Stimulated activated CD4-positive, alpha-beta T cell treated with anti-CD3 and anti-CD28 coated beads, TNF-alpha, amount 100 ng/mL, for 4 hours (primary cell): ENCODE results near the gene TMEM258.
A peak's percentile ranks its signal among the peaks of the same experiment; 100 is the strongest.

Experiments
- DNase-seq, 3 experiments: peaks; one replicate each; pipeline ENCODE4 v3.0.0-alpha.2; 2020; ENCODE audit warnings: low read depth in 3 of 3

The TMEM258 gene

DNA sequence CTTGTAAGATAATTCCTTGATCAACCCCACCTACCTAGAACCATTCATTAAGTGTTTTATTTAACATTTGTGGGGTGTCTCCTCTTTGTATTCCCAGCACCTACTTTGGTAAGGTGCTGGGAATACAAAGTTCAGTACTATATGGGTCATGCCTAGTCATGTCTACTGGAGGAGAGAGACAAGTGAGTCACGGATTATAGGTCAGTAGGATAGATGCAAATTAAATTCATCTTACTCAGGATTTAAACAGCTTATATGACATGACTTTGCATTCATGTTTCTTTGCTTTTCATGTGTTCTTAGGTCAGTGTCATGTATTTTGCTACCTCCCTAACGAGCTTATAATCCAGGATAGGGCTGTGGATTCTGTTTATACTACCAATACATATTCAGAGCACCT lies 27.8 kb upstream of the TMEM258 start:
- DNase-seq, result no peak

DNA sequence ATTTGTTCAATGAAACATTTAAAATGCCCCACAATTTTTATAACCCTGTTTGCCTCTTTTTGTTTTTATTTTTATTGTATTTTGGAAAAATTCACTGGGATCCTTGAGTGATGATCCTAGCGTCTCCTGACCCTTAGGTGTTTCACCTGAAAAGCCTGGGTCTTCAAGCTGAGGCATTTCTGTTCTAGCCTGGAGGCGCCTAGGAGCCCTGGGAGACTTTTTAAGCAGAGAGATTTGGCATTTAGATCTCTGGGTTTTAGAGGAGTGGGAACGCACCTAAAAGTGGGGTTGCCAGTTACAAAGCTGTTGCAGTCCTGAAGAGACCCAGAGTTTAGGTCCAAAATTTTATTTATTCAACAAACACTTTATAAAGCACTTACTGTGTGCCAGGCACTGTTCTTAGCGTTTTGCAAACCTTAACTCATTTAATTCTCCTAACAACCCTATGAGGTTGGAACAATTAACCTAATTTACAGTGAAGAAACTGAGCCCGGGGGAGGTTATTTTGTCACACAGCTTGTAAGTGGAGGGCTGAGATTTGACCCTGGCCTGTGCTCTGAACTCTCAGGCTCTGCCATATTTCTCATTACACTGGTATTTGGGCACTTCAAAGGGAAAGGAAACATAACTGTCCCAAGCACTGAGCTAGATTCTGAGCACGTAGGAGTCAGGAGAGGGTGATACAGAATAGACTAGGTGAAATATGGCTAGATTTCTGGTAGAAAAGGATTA lies 25.2 kb upstream of the TMEM258 start:
- no peak for DNase-seq

DNA sequence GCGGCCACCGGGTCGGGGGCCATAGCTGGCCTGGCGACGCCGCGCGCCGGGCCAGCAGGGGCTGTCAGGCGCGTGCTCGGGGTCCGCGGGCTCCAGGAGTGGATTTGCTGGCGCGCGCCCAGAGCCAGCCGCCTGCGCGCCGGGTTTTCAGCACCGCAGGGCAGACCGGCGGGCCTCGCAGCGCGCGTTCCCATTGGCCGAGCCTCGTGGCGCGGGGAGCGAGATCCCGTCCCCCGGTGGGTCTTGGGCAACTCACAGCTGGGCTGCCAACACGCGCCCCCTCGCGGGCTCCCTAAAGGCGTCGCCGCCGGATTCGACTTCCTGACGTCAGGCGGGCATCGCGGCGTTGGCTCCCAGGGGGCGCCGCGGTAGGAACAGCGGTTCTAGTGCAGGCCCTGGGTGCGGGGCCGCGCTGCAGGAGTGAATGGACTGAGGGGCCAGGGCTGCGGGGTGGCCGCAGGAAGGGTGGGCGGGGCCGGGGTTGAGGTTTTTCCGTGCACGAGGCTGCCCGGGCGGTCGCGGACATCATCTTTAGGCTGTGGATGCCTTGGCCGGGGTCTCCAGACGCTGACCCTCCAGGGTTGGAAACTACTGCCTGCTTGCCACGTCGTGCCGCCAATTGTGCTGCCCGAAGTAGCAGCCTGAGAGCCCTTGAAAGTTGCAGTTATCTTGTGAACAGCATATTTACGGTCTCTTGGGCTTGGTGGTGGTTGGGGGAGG lies 24.5 kb upstream of the TMEM258 start, which contains the start of gene FADS1:
Gene FADS1 (minus strand): TSS at position 268 of the 720 bp plus-strand sequence. CDS start 74 bp downstream, at position 194.
- DNase-seq, result peak; percentile 40 to 55 (median 50)

DNA sequence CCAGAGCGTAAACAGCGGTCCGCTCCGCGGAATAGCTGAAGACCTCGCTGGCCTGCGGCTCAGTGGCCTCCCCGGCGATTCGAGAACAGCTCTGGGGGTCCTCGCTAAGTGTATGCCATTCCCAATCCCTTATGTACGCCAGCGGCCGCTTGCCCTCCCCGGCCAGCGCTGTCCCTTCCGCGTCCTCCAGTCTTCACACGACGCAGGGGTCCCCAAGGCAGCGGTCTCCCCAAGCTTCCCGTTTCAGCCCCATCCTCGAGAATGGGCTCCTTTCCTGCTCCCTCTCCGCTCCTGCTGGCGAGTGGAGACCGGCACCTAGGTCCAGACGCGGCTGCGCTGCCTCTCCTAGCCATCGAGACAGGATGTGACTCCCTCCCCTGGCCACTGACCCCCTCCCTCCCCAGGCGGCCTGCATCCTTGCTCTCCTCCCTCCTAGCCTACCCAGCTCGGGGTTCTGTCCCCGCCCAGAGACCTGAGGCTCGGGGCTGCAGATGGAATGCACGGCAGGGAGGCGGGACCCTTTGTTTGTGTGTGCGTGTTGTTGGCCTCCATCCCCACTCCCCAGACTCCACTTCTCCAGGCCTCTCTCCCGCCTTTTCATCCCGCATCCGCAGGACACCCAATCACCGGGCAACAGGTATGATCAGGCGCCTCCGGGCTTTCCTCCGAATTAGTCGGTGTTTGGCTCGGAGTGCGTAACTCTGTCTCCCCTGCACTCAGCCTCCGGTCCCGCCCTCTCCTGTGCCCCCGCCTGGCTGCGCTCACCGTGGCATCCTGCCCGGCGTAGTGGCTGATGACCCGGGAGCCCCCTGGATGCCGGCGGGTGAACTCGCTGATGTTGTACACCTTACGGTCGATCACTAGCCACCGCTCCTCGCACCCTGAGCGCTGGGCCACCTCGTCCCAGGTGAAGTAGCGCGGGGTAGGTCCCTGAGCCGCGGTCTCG lies 23.7 kb upstream of the TMEM258 start:
- peak in 2 of 3 experiments; percentile 28 to 31 for DNase-seq

DNA sequence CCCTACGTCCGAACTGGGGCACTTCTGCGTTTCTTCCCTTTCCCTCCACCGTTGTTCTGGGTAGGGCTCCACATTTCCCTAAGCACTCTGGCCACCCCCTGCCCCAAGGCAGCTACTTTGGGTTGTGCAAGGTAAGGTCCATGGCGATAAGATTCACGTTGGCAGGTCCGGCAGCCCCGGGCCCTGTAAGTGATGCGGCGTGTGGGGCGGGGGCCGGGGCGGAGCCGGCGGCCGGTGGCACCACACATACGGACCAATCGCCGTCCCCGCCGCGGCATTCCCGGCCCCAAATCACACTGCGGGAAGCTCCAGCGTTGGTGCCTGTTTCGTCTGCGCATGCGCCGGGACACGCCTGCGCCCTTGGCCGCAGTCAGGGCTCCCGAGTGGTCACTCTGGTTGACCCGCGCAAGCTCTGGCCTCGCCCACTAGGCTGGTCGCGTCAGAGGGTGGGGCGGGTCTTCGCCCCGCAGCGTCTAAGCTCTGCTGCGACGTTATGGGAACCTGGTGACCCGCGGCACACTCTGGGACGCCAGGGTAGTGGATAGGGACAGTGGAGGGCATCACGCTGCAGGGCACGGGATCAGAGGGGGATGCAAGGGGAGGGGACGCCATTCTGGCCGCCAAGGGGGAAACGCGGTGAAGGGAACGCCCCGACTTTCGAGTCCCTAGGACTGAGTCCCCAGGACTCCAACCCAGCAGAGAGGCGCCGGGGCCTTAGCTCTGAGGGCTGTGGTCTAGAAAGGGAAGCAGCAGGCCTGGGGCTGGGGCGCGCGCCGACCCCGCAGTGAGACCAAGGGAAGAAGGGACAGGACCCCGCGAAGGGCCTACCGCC lies 22.8 kb upstream of the TMEM258 start:
- DNase-seq, result peak in 1 of 3 experiments; percentile 26

DNA sequence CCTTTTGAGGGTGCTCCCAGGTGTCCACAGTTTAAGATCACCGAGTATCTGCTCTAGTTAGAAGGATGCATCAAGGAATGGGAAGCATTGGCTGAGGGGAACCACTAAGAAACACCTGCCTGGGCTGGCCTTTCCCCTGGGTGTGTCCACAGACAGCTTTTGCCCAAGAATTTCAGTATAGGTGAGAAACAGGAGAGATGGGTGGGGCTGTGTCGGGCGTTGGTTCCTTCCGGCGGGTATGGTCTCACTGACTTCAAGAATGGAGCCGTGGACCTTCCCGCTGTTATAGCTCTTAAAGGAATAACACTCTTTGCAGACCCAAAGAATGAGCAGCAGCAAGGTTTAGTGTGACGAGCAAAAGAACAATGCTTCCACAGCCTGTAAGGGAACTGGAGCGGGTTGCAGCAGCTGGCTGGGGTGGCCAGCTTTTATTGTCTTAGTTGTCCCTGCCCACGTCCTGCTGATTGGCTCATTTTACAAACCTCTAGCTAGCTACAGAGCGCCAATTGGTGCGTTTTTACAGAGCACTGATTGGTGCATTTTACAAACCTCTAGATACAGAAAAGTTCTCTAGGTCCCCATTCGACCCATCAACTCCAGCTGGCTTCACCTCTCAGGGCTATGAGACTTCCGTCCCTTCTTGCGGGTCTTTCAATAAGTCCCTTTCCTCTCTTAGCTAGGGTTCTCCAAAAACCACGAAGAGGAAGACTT lies 22.0 kb upstream of the TMEM258 start:
- no peak for DNase-seq

DNA sequence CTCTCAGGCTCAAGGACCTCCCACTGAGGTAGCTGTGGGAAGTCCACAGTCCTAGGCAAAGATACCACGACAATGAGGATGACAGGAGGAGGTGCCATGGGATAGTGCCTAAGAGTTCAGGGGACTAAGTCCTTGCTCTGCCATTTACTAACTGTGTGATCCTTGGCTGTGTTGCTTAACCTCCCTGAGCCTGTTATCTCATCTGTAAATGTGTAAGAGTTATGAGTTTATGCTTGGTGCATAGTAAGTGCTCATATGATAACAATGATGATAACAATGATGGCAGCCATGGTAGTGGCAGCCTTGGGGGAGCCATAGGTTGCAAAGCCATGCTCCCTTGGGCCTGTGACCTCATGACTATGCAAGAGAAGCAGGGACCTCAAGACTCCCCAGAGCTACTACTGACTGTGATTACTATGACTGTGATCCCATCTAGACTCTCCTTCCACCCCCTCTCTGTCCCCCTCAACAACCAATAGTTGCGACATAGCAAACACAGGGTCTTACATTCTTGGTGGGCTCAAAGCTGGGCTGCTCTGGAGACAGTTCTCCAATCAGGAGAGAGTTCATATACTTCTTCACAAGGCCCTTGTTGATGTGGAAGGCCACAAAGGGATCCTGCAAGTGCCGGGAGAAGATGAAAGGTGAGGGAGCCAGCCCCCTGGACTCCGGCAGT lies 20.5 kb upstream of the TMEM258 start:
- no peak for DNase-seq

DNA sequence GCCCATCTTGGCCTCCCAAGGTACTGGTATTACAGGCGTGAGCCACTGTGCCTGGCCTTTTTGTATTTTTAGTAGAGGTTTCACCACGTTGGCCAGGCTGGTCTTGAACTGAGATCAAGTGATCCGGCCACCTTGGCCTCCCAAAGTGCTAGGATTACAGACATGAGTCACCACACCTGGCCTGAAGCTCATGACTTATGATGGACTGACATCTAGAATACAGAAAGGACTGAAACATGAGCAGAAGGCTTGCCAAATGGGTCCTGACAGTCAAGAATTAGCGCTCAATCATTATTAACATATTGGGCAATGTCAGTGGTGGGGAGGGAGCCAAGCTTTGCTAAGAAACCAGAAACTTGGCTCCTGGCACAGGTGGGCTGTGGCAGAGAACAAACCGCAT lies 19.4 kb upstream of the TMEM258 start:
- no peak for DNase-seq

DNA sequence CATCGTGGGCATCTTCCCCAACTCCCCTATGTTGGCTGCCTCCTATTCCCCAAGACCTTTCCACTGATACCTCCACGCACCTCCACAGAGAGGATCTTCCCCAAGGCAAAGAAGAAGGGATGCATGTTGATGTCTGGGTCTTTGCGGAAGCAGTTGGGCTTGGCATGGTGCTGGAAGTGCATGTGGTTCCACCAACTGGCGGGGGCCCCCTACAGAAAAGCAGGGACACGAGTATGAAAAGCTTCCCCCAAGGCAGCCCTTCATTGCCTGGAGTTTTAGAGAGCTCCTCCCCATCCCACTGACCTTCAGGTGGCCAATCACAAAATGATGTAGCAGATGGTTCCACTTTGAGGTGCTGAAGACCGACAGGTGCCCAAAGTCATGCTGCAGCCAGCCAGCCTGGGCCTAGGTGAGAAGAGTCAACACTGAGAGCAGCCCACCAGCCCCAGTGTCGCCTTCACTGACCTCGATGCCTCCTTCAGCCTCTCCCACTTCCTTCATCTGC lies 18.3 kb upstream of the TMEM258 start:
- no peak for DNase-seq

DNA sequence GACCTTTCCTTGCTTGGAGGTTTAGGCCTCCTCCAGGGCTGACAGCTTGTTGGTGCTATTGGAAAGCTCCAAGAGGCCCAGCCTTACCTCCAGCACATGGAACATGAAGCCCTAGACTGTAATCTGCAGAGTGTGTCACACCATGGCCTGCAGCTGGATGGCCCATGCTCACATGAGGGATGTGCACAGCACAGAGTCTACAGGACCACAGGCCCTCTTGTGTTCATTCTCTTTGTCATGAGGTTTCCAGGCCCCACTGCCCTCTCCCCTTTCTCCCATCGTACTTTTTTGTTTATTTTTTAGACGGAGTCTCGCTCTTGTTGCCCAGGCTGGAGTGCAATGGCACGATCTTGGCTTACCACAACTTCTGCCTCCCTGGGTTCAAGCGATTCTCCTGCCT lies 14.4 kb upstream of the TMEM258 start:
- DNase-seq, result no peak

DNA sequence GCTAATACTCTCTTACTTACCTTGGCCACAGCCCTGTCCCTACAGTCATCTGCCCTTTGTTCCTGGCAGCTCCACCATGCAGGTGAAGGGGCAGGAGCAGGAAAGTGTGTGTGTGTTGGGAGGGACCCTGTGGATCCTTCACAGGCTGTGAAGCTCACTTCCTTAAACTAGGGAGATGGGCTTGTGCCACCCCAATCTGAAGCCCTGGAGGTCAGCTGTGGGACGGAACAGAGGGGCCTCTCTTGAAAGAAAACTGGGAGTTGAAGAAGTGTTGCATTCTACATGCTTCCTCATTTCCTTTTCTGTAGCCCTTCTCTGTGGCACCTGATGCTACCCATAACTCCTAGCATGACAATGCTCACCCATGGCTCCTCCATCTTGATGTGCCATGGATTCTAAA lies 12.7 kb upstream of the TMEM258 start:
- no peak for DNase-seq

DNA sequence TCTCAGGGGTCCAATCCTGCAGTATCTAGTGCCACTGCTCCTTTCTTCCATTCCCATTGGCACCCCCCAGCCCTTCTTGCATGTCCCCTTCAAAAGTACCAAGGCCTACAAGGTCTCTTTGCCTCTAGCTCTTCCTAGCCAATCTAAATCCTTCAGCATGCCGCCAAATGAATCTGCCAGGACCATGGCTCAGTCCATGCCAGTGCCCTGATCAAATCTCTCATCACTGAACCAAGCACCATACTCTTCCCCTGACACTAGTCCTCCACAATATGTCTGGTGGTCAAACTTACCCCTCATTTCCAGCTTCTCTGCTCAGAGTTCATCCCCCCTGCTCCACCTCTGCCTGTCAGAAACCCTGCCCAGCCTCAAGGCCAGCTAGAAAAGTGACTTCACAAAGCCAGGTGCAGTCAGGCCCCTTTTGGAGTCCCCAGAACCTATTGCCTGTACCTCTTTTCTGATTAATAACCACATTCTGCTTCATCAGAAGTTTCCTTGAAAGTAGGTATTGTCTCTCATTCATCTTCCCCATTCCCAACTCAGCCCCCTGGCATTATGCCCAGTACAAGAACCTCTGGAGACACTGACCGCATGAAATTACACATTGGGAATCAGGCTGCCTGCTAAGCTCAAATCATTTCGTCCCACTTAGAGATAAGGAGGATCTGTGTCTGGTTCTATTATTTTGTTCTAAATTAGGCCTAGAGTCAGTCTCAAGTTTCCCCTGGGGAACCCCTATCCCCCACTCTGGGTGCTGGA lies 11.7 kb upstream of the TMEM258 start:
- DNase-seq, result no peak

DNA sequence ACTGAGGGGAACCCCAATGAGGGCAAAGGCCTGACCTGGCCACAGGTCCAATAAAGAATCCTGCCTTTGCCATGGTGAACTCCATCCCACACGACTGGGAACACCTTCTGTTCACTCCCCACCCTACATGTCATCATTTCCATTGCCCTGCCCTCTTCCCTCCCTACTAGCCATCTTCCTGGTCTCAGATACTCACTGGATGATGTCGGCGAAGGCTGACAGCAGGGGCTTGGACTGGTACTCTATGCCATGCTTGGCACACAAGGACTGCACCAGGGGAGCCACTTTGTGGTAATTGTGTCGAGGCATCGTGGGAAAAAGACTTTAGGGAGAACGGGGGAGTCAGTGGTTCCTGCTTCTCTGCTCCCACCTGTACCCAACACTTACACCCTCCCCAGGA lies 10.2 kb upstream of the TMEM258 start:
- no peak for DNase-seq

DNA sequence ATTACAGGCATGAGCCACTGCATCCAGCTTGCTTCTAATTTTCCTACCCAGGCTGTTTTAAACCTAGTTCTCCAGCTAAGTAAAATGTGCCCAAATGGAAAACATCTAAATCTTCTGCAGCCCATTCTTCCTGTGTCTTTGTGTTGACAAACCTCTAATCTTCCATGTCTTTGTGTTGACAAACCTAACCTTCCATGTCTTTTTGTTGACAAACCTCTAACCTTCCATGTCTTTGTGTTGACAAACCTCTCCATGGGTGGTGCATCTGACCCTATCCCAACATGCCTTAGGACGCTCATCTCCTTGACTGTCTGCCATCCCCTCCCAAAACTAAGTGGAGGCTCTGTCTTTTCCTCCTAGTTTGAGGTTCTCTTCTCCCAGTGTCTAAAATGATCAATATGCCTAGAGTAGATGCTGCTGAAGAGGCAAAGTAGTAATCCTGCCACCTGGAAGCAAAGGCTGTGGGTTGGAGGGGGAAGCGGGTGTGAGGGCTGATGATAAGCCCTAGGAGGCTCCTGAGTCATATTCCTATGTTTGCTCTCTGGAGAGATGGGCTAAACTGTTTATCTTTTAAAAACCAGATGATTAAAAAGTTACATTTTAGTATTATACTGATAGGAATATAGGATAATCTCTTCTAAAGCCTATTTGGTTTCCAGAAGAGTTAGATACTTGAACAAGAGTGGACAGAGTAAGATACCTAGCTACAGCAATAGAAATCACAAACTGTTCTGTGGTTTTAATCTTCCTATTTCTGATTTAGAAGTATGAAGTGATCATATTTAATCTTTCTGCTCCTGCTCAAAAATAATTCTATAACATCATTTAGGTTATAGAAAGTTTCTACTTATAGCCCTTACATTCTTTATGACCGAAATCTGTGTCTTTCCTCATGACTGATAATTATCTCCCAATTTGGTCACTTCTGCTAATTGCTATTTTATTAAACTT lies 8.2 kb upstream of the TMEM258 start:
- no peak for DNase-seq

DNA sequence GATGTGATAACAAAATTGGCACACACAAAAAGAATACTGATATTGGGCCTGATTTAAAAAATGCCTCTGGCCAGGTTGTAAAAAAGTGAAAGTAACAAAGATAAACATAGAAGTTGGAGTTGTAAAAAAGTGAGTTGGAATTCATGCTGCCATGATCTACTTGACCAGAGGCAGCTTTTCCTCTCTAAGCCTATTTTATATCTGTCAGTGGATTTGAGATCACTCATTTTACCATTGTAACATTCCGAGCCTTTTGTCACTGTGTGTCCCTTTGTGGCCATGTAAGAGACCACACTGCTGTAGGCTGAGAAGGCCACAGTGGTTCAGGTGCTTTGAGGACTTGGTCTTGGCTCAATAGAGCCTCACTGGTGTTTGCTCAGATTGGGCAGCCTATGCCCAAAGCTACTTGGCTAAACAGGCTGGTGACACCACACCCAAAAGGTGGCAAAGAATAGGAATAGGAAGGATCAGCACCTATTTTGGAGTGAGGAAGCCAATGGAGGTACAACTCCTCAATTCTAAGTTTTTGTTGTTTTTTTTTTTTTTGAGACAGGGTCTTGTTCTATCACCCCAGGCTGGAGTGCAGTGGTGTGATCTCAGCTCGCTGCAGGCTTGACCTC lies 7.4 kb upstream of the TMEM258 start:
- DNase-seq, result no peak

DNA sequence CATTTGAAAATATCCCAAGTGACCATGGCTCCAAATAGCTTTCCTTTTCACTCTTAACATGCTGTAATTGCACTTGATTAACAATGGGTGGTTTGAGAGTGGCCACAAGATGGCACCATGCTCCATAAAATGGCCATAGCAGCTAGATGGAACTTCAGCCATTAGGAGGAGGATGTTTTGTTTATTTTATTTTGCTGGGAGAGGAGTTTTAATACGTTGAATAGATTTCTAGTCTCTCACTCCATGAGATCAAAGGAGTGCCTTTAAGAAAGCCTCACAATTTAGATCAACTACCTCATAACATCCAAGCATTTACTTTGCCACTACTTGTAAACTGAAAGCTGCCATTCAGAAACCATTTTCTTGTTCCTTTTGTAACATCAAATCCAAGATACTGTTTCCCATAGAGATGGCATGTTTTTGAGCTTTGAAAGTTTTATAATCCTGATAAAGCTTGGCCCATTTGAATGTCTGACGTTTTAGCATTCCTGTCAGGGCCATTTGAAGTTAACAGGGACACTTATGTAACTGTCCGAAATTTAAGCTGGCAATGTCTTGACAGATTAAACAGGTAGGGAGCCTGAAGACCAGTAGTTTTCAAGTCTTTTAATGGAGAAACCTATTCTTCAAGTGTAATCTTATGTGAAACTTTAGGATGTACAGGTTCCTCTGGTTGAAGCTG lies 5.0 kb upstream of the TMEM258 start:
- DNase-seq, result peak in 2 of 3 experiments; percentile 41 to 51
